HG03108 (cell line): ENCODE measurements around the gene HES1.

Source experiments
- ATAC-seq: cut with Tn5 transposase; IDR thresholded peaks from one replicate; pipeline ENCODE4 v1.9.1; 2021; ENCODE audit warnings: moderate library complexity; ENCODE audit not compliant: unreplicated experiment

HES1 gene

DNA sequence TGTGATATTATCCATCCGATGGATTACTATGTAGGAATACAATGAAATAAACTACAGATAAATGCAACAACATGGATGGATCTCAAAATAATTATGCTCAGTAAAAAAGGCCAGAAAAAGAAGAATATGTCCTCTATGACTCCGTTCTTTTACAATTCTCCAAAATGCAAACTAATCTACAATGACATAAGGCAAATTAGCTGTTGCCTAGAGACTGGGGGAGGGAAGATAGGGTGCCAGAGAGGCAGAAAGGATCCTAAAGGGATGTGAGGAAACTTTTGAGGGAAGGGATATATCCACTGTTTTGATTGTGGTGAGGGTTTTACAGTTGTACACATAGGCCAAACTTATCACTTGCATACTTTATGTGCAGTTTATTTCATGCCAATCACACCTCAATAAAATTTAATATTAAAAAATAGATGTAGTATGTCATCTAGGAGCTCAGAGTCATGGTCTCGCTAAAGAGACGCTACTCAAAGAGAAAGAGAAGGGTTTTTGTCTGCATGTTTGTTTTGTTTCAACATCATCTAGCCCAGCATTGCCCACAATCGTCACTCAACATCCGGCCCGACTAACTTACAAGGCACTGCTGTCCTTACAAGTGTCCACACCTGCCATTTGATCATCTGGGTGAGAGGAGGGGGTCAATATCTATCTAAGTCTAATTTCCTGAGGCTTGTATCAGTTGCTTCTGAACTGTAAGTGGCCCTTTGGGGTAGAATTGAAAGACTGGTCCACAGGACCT, 29.5 kb downstream of the HES1 start:
- ATAC-seq, result no peak

DNA sequence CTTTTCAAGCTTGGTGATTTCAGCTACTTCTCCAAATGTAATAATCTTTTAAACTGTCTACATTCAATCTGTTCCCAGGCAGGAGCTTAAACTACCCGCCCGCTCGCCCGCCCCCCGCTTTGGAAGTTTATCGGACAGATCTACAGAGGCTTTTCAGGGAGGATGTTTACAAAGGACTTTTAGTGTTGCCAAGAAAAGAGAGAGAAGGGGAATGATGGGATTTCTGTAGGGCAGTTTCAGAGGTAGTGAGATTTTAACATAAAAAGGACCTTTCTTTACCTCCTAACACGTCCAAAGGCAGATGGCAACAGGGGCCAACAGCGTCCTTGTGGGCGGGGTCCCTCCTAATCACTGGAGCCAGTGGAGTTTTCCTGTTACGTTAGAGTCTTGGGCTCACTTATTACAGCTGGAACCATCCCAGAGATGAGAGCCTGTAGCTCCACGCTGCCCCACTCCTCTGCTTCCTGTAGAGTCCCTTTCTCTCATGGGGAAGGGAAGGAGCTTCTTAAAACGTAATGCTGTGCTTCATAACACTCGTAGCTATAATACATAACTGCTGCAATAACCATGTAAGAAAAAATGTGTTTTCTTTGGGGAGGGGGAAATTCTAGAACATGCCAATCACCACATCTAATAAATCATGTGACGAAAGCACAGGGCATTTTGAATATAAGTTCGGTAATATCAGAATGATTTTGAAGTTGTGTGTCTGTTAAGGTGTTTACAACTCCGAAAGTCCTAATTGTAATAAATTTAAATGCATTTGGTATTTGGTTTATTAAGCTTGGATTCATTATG, 30.9 kb downstream of the HES1 start:
- ATAC-seq, result no peak

DNA sequence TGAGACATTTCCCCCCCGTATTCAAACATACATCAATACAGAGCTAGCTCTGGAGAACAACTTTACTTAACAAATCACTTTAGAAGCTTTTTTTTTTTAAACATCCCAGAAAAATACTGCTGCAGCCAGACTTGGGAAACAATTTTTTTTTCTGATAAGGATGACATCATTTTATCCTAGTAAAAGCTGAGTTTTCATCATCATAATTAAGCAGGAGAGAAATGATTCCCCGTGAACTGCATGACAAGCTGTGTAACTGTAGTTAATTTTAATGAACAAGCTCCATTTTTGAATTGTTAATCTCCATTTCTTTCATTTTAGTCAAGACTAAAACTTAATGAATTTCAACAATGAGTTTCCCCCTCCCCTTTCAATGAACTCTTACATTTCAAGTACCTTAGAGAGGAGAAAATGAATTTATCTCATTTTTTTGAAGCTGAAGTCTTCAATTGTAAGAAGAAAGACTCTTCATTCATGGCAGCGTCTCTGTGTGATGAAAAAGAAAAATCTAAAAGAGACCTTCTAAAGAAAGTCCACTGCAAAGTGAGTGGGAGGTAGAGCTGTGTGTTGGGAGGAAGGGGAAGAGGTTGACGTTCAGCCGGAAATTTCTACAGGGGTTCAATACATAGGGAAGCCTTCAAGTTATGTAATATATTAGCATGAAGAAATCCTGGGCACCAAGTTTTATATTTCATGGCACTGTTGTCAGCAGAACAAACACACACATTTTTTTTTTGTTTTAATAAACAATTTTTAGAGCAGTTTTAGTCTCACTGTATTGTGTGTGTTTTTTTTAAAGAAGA, 31.7 kb downstream of the HES1 start:
- no peak for ATAC-seq

DNA sequence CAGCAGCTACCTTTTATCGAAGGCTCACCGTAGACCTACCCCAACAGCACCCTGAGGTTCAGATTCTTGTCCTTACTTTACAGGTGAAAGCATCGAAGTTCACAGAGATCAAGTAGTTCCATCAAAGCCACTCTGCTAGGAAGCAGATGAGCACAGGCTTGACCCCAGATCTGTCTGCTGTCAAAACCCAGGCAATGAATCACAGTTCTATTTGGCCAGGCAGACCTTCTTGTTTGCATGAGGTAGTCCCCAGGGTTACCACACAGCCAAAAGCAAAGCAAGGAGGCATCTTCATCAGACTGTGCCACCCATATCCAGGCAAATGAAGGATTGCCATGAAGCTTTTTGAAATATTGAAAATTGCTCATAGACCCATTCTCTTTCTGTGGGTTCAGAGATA, 33.0 kb downstream of the HES1 start:
- no peak for ATAC-seq

DNA sequence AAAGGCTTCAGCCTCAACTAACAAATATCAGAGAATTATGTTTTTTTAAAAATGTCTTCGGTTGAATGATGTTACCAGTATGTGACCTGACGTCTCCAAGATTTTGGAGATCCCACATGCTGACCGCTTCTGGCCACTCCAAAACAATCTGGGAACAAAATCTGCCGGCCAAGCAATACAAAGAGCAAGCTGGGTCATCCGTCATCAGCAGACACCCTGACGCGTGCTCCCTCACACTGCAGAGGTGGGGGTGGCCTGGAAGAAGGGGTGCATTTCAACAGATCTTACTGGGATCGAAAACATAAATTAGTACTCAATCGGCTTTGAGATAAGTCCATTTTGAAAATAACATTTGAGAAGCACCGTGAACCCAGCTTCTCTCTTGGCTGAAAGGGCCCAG, 33.6 kb downstream of the HES1 start:
- no peak for ATAC-seq

DNA sequence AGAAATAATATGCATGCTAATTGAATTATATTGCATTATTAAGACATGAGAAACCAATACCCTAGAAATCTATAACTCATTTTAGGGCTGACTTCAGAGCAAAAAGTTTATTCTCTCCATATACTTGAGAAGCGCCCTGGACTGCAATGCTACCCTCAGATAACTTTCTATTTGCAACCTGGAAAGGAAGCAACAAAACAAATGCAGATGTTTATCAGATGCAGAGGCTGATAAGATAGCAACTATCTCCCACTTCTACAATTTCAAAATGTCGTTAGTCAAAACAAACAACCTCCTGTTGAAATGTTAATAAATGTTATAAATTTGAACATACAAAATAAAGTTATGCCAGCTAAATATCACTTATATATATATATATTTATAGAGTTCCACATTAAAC, 34.8 kb downstream of the HES1 start:
- no peak for ATAC-seq

DNA sequence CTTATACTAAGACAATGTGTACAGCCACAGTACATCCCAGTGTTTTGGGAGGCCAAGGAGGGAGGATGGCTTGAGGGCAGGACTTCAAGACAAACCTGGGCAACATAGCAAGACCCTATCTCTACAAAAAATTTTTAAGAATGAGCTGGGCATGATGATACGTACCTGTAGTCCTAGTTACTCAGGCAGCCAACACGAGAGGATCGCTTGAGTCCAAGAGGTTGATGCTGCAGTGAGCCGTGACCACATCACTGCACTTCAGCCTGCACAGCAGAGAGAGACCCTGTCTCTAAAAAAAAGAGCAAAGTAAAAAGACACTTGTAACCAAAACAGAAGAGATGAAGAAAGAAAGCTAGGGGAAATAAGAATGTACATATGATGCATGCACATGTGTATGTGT, 38.5 kb downstream of the HES1 start:
- ATAC-seq, result no peak

DNA sequence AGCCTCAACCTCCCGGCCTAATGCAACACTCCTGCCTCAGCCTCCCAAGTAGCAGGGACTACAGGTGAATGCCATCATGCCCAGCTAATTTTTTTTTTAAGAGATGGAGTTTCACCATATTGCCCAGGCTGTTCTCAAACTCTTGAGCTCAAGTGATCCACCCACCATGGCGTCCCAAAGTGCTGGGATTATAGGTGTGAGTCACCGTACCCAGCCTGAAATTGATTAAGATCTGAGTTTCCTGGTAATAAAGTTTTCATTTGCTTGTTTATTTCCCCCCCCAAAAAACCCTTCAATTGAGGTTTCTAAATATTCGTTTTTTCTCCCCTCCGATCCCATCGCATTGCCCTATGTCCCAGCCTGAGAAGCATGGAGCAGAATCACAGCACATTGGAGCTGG, 39.0 kb downstream of the HES1 start:
- no peak for ATAC-seq

DNA sequence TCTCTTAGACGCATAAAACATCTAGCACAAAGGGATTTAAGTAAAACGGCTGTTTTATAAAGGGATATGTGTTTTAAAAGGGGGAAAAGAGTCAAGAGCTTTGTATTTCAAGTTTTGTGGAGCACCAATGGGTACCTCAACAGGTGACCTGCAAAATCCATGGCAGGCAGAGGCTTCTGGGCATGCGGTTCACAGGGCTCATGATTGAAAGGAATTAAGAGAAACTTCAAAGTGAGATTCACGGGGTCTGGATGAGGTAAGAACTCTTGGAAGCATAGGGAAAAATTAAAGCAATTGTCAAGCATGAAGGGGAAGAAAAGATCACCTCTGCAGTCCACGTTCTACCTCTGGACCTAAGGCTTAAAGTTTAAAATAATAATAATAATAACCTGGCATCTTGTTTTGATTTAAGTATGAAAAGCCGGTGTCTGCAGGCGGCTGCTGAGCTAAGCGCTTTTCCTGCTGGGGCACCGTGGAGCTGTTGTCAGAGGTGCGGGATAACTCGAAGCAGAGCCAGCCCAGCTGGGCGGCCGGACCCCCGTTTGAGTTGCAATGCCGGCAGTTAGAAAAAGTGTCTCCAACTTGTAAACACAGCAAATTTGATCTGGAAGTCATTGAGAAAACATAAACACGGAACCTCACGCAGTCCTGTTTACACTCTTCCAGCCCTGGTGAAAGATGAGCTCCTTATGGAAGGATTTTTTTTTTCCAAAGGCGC, 40.5 kb downstream of the HES1 start:
- no peak for ATAC-seq

DNA sequence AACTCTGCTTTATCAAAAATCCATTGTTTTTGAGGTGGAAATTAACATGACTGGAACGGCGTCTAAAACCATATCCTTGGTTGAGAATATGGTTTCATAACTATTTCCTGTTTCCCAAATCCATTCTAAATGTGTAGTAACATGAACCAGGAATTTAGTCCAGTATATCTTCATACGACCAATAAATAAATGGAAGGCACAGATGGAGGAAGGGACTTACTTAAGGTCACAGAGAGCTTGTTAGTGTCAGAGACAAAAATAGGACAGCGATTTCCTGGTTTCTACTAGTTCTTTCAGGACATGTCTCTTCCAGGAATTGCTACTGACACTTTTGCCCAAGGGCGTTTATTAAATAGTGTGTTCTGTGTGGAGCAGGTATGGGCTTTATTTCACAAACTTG, 41.2 kb downstream of the HES1 start:
- no peak for ATAC-seq

DNA sequence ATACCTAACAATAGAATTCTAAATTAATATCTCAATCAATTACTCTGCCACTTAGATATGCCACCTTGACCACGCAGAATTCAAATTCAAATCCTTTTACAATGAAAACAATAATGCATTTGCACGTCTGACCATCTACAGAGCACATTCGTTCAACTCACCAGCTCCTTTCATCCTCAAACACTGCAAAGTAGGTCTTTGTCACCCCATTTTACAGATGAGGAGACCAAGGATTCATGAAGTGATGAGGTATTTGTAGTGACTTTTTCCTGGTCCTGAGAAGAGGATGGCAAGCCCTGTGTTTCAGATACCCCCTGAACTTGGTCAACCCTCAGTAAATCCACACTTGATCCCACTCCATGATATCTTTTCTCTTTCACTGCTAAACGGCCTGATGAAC, 42.2 kb downstream of the HES1 start:
- ATAC-seq, result no peak

DNA sequence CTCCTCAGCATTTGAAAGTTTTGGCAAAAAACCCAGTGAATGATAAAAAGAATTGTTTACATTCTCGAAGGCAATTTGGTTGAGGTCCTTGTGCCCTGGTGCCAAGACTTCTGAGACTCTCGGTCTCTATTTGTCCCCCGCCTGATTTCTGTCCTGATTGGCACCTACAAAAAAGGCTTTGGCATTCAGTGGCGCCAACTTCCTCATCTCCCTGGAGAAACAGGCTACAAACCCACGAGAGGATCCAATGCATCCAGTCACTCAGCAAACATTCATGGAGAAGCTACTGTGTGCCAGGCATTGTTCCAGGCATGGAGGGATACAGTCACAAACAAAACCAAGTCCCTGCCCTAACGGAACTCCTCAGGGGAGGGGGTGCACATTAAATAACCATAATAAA, 42.7 kb downstream of the HES1 start:
- ATAC-seq, result no peak

DNA sequence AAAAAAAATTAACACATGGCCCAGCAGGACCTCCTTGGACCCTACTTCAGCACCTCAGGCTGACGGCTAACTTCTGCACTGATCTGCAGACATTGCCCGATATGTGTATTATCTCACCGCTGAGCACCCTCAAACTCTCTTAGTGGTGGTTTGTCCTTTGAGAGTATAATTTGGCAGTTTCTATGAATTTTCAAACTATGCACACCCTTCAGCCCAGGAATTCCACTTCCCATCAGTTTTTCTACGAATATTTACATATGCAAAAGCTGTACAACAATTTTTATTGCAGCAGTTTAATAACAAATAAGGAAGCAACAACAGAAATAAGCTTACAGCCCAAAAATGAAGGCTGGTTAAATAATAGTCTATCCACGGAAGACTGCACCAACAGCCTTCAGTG, 44.6 kb downstream of the HES1 start:
- ATAC-seq, result no peak

DNA sequence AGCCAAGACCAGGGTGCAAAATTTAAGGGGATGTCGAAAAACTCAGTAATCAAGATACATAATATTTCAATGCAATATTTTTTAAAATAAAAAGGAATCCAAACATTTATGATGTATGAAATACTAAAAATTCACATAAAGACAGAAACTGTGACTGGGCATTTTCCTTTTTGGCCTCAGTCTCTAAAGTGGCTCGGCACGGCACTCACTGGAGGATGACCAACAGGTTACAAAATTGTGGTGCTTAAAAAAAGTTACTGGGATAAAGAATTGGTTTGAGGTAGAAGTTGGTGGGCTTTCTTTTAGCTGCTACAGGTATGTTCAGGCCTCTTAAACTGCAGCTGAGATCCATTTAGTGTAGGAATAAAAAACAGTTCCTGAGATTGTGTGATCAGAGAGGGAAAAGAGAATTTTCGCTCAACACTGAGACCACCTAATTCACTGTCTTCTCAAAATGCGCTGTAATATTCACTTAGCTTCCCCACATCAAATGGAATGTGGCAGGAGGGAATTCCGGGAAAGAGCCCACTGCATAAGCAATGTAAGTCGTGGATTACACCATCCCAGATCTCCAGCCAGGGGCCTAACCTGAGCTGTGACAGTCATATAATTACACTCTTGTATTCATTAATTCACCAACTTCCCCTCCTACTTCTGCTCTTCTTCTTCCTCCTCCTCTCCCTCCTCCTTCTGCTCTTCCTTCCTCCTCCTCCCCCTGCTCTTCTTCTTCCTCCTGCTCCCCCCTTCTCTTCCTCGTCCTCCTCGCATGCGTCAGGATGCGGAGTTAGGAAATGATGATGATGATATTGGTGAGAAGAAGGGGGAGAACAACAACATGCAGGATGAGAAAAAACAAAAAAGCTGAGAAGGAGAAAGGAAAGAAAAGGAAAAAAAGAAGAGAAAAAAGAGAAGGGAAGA, 45.9 kb downstream of the HES1 start:
- no peak for ATAC-seq

DNA sequence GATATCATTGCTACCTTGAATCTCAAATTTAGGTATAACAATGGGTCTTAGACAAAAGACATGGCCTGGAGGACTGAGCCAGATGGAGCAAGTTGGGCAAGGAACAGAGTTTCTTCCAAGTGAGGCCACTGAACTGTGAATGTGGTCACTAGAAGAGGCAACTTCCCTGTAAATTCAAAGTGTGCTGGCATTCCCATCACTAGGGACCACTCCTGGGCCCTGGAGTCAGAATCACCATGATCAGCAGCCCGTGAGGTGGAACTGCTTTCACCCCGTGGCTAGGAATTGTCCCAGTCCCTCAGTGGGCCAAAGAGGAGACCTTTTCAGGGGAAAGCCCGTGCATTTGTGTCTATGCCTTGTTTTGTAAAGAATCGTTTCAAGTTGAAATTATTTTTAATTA, 47.3 kb downstream of the HES1 start:
- no peak for ATAC-seq

DNA sequence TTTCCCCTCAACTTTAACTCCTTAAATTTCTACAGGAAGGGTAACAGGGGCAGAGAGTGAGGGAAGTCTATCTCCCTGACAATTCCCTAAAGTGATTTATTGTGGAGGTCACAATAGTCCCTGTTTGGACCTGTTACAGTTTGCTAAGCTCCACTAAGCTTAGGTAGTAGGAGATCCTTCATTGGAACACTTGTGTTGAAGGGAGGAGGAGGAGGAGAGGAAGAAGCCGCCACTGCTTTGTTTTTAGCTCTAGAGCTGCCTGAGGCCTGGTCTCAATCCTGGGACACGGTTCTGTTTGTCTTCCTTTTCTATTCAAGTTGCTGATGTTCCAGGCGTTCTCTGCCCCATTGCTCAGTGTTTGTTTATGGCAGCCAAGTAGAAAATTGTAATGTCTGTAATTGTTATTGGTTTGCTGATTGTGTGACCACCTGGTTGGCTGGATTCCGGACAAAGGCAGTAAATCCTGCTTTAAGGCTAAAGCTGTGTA, 48.4 kb downstream of the HES1 start:
- no peak for ATAC-seq

DNA sequence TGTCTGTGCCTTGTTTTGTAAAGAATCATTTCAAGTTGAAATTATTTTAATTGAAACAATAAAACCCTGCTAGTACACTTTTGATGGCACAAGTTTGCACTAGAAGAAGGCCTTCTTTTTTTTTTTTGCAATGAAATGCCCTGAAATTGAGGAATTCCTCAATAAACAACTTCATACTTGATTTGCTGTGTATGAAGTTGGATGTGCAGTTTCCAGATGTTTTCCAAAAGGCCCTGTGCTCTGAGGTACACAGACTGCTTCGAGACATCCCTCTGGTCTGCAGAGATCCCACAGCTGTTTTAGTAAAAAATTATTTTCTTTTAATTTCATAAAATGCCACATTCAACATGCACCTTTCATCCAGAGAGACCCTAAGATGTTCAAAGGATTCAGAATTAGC, 48.9 kb downstream of the HES1 start:
- no peak for ATAC-seq

DNA sequence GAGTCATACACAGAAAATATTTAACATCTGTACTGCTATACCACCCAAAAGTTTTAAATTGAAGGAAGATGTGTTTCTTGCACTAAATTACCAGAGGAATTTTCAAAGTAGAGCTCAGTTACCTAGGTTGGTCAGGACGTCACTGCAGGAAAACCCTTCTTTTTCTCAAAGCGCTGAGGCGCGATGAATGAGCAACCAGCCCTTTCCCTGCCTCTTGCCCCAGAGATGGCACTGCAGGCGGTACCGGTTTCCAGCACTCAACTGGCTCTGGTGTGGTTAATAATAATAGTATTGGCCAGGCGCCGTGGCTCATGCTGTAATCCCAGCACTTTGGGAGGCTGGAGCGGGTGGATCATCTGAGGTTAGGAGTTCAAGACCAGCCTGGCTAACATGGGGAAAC, 49.3 kb downstream of the HES1 start:
- no peak for ATAC-seq

DNA sequence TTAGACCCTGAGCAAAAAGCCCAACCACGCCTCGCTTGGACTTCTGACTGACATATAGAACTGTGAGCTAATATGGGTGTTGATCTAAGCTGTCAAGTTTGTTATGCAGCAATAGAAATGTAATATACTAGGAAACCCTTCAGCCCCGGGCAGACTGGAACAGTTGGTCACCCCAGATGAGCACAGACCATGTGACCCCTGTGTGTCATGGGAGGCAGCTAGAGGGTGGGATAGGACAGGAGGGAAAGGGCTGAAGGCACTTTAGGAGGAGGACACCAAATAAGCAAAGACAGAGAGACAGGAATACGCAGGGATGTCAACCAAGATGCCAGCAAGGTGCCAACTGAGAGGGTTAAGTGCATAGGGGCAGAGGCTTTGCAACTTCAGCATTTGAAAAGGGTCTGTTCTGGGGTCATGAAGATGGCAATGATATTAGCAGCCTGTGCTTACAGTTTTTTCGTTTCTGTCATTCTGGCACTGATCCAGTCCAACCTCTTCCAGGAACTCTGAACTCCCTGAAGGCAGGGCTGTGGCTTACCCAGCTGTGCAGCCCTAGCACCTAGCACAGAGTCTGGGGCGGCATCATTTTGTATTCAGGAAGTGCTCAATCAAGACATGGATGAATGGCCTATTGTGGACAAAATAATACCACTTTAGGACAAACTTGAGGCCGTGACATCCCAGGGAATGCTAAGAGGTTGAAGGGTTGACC, 51.4 kb downstream of the HES1 start:
- no peak for ATAC-seq
